Measurements from ENCODE around the gene ODAD4. TPM values are rescaled to one million over a fixed set of nuclear protein-coding genes. Genes with fewer than 3 reads are reported as not detected.

Gene ODAD4
- total RNA-seq, 4 donors from 2014 or later: 0.32 to 0.55 TPM; not detected in 2

DNA sequence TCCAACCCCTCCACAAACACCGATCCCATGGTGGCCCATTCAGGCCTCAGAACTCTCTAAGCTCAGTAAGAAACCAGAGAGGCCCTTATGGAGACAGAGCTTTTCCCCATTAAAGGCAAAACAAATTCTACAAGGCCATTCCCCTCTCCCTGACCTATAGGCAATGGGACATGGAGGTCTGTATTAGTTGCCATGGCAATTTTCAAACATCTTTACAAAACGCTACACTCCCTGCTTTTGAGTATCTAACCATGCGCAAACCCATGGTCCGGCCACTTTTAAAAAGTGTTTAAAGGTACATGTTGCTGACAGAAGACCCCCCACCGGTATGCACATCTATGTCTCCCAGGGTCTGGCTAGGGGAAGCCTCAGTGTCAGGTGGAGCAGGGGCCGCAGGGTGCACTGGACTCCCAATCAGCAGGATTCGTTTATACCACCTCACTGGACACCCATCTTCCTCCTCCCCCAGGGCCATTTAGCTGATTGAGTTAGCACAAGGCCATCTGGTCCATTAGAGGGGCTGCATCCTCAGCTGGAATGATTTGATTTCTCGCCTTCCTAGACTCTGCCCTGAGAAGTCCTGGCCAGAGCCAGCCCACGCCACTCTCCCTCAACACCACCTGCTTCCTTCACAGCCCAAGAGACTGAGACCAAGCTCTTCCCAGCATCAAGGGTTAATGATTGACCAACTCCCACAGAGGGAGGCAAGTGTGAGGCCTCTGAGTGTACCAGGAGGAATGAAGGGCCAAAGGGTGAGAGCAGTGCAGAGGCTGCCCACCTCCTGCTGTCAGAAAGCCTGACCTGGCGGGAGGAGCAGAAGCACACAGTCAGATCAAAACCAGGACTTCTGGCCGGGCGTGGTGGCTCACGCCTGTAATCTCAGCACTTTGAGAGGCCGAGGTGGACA, 22.5 kb upstream of the ODAD4 start:
- Histone ChIP-seq H3K27me3 (no peaks in the 10 kb centered on the region), H3K9me3 (no peaks in the 10 kb centered on the region), H3K27ac (no peak overlapping the region), H3K36me3 (peaks cover 0 to 47% (median 16%) of the 10 kb centered on the region in 4 donors), H3K4me3 (no peak overlapping the region), H3K4me1 (no peaks in the 10 kb centered on the region)
- in situ Hi-C loops (cut with MboI; ENCODE audit: low pct_ligation_motif_present in 1 of 4, low pct_unique_long_range_greater_than_20kb in 1 of 4, low sequenced_read_pairs in 3 of 4) (no loop called here), intact Hi-C loops (cut with DNase I; ENCODE audit: low total_unique reads) (no loop called here)
- DNase-seq: peak; percentile 18
- 79 to 80% methylated on average over 3 to 14 of the region's 14 CpGs for WGBS, 2 donors (ENCODE audit: low coverage in 1 of 2)
- TF ChIP-seq EP300 (IDR thresholded peaks at IDR 0.05; ENCODE audit: low read depth): no peak
- no peak for TF ChIP-seq POLR2A (IDR thresholded peaks at IDR 0.05)
- TF ChIP-seq, protein P1, sequence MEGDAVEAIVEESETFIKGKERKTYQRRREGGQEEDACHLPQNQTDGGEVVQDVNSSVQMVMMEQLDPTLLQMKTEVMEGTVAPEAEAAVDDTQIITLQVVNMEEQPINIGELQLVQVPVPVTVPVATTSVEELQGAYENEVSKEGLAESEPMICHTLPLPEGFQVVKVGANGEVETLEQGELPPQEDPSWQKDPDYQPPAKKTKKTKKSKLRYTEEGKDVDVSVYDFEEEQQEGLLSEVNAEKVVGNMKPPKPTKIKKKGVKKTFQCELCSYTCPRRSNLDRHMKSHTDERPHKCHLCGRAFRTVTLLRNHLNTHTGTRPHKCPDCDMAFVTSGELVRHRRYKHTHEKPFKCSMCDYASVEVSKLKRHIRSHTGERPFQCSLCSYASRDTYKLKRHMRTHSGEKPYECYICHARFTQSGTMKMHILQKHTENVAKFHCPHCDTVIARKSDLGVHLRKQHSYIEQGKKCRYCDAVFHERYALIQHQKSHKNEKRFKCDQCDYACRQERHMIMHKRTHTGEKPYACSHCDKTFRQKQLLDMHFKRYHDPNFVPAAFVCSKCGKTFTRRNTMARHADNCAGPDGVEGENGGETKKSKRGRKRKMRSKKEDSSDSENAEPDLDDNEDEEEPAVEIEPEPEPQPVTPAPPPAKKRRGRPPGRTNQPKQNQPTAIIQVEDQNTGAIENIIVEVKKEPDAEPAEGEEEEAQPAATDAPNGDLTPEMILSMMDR (IDR thresholded peaks at IDR 0.05): no peak
- TF ChIP-seq POLR2AphosphoS5 (IDR thresholded peaks at IDR 0.05): no peak

- Histone ChIP-seq H3K4me3 (no peak overlapping the region), H3K9me3 (no peaks in the 10 kb centered on the region), H3K36me3 (peaks cover 0 to 43% (median 16%) of the 10 kb centered on the region in 4 donors), H3K27ac (no peak overlapping the region), H3K27me3 (no peaks in the 10 kb centered on the region), H3K4me1 (peaks cover 0 to 3% (median under 1%) of the 10 kb centered on the region in 4 donors)
- intact Hi-C loops (cut with DNase I; ENCODE audit: low total_unique reads) (no loop called here), in situ Hi-C loops (cut with MboI; ENCODE audit: low pct_ligation_motif_present in 1 of 4, low pct_unique_long_range_greater_than_20kb in 1 of 4, low sequenced_read_pairs in 3 of 4) (no loop called here)
- TF ChIP-seq POLR2A (IDR thresholded peaks at IDR 0.05) (no peak), POLR2AphosphoS5 (IDR thresholded peaks at IDR 0.05) (no peak), EP300 (IDR thresholded peaks at IDR 0.05; ENCODE audit: low read depth) (no peak)
- TF ChIP-seq, protein P1 (IDR thresholded peaks at IDR 0.05): no peak
- 90 to 100% methylated on average over 4 to 13 of the region's 13 CpGs for WGBS, 2 donors (ENCODE audit: low coverage in 1 of 2)
- DNase-seq: no peak
Measured at GRCh38 chr17:41909088-41909487, 21.3 kb upstream of the ODAD4 start.

DNA sequence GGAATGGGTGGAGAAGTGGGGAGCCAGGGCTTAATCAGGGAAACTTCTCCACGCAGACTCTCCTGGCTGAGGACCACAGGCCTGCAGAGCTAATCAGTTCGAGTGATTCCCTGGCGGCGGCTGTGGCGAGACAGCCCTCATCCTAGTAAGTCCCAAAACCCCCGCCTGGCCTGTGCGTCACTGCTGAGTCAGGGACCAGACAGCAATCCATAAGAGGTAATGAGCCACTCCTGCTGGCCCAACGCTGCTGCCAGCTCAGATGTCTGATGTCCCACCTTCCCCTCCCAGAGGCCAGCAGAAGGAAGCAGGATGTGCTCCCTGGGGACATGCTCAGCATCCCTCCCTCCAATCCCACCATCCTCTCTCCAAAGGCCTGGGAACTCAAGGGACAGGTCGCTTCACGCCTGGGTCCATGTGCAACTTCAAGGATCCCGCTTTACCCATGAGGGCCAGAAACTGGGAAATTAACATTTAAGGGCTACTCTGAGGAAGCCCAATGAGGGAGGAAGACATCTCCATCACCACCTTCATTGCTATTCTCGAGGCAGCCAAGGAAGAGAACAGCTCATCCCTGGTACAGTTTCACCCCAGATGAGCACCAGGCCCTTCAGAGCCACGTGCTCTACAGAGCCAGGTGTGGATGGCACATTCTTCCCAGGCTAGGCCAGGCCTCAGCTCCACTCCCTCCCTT, 19.6 kb upstream of the ODAD4 start:
- peaks cover 0 to 12% (median 9%) of the 10 kb centered on the region in 4 donors for H3K4me1 ChIP-seq
- 85% methylated on average over 12 of the region's 13 CpGs; no CpG with 5 or more reads in 1 of the 2 donors for WGBS, 2 donors (ENCODE audit: low coverage in 1 of 2)
- intact Hi-C loops (cut with DNase I; ENCODE audit: low total_unique reads): no loop called here
- no peak overlapping the region for H3K27ac ChIP-seq
- in situ Hi-C loops (cut with MboI; ENCODE audit: low pct_ligation_motif_present in 1 of 4, low pct_unique_long_range_greater_than_20kb in 1 of 4, low sequenced_read_pairs in 3 of 4): no loop called here
- no peak overlapping the region for H3K4me3 ChIP-seq
- TF ChIP-seq POLR2A (IDR thresholded peaks at IDR 0.05) (no peak), POLR2AphosphoS5 (IDR thresholded peaks at IDR 0.05) (no peak), EP300 (IDR thresholded peaks at IDR 0.05; ENCODE audit: low read depth) (no peak)
- TF ChIP-seq, protein P1 (IDR thresholded peaks at IDR 0.05): no peak
- H3K36me3 ChIP-seq: peaks cover 0 to 38% (median 10%) of the 10 kb centered on the region in 4 donors
- DNase-seq: no peak
- H3K9me3 ChIP-seq: no peaks in the 10 kb centered on the region
- no peaks in the 10 kb centered on the region for H3K27me3 ChIP-seq

DNA sequence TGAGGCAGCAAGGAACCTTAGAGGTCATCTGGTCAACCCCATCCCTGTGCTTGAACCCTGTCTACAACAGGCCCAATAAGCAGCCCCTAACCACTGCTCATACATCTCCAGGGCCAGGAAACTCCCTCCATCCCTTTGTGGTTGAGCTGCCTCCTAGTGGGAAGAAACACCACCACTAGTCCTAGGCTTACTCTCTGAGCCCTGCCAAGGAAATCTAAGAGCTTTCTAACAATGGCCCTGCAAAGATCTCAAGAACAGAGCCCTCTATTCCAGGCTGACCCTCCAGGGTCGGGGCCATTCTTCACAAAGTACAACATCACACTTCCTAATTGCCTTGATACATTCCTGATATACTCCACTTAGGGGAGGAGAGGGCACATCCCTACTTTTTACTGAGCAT, 17.5 kb upstream of the ODAD4 start:
- Histone ChIP-seq H3K36me3 (peaks cover 0 to 31% (median 10%) of the 10 kb centered on the region in 4 donors), H3K27me3 (no peaks in the 10 kb centered on the region), H3K4me3 (no peak overlapping the region), H3K27ac (no peak overlapping the region), H3K9me3 (no peaks in the 10 kb centered on the region), H3K4me1 (peaks cover 10 to 27% (median 23%) of the 10 kb centered on the region in 4 donors)
- in situ Hi-C loops (cut with MboI; ENCODE audit: low pct_ligation_motif_present in 1 of 4, low pct_unique_long_range_greater_than_20kb in 1 of 4, low sequenced_read_pairs in 3 of 4) (no loop called here), intact Hi-C loops (cut with DNase I; ENCODE audit: low total_unique reads) (no loop called here)
- WGBS, 2 donors (ENCODE audit: low coverage in 1 of 2): 82% methylated on average over 1 of the region's 1 CpG; no CpG with 5 or more reads in 1 of the 2 donors
- no peak for DNase-seq
- TF ChIP-seq POLR2A (IDR thresholded peaks at IDR 0.05) (no peak), EP300 (IDR thresholded peaks at IDR 0.05; ENCODE audit: low read depth) (no peak), POLR2AphosphoS5 (IDR thresholded peaks at IDR 0.05) (no peak)
- TF ChIP-seq, protein P1 (IDR thresholded peaks at IDR 0.05): no peak
